CD14-positive monocyte (primary cell): ENCODE measurements around the gene CDH15. TPM values are rescaled to one million over a fixed set of nuclear protein-coding genes. Genes with fewer than 3 reads are reported as not detected.

Experiments used
- DNase-seq, 3 donors: peaks; one replicate each; pipeline ENCODE4 v3.0.0-alpha.2; 2011 to 2022
- H2AFZ ChIP-seq: 2 replicates; pipeline ENCODE4 v1.6.0; 2012; ENCODE audit warnings: mild to moderate bottlenecking, low read depth, low read length, inconsistent platforms; ENCODE audit not compliant: insufficient read depth, poor library complexity, severe bottlenecking
- H3K27ac ChIP-seq, 2 donors: 1 replicate in 1 of 2; 2 replicates in 1 of 2; pipeline ENCODE4 v1.5.1; 2012 to 2013; ENCODE audit warnings: low read length in 2 of 2, control low read depth in 1 of 2, inconsistent platforms in 1 of 2, low read depth in 1 of 2, mild to moderate bottlenecking in 1 of 2
- H3K27me3 ChIP-seq, 2 donors: one replicate each; pipeline versions ENCODE4 v1.6.0 to v1.6.1; 2011 to 2013; ENCODE audit warnings: low read length in 2 of 2; ENCODE audit not compliant: control insufficient read depth in 2 of 2, insufficient read depth in 2 of 2
- H3K36me3 ChIP-seq, 2 donors: replicated peaks in 1 of 2; 1 replicate in 1 of 2; 2 replicates in 1 of 2; pipeline versions ENCODE4 v1.5.1 to v1.6.1; 2012 to 2013; ENCODE audit warnings: low read length in 2 of 2, control low read depth in 1 of 2, inconsistent platforms in 1 of 2, mild to moderate bottlenecking in 1 of 2; ENCODE audit not compliant: insufficient read depth in 2 of 2, control insufficient read depth in 1 of 2
- H3K4me1 ChIP-seq, 2 donors: 1 replicate in 1 of 2; 2 replicates in 1 of 2; pipeline versions ENCODE4 v1.5.1 to v1.6.1; 2012 to 2013; ENCODE audit warnings: low read length in 2 of 2, control low read depth in 1 of 2, inconsistent platforms in 1 of 2, mild to moderate bottlenecking in 1 of 2, moderate library complexity in 1 of 2; ENCODE audit not compliant: insufficient read depth in 2 of 2, control insufficient read depth in 1 of 2
- H3K4me2 ChIP-seq: replicated peaks from 2 replicates; pipeline ENCODE3; 2012; ENCODE audit warnings: low read length, moderate library complexity, mild to moderate bottlenecking; ENCODE audit not compliant: poor library complexity, severe bottlenecking; ENCODE audit errors: extremely low read depth
- H3K4me3 ChIP-seq, 3 experiments: fragments of 200-600 bp in 1 of 3; sonication (generic) in 1 of 3; replicated peaks in 1 of 3; 1 replicate in 2 of 3; 2 replicates in 1 of 3; pipeline ENCODE4 v1.5.1; 2011 to 2013; ENCODE audit warnings: low read length in 3 of 3, mild to moderate bottlenecking in 3 of 3, control low read depth in 2 of 3, low read depth in 2 of 3, inconsistent platforms in 1 of 3, moderate library complexity in 1 of 3
- H3K79me2 ChIP-seq: 2 replicates; pipeline ENCODE4 v1.6.0; 2012; ENCODE audit warnings: mild to moderate bottlenecking, control low read depth, inconsistent platforms, low read length, moderate library complexity; ENCODE audit not compliant: insufficient read depth
- H3K9ac ChIP-seq: 2 replicates; pipeline ENCODE4 v1.6.0; 2017; ENCODE audit warnings: low read length, mild to moderate bottlenecking; ENCODE audit not compliant: insufficient read depth, poor library complexity, severe bottlenecking
- H3K9me3 ChIP-seq, 2 donors: replicated peaks in 1 of 2; 1 replicate in 1 of 2; 2 replicates in 1 of 2; pipeline versions ENCODE4 v1.5.1 to v1.6.1; 2012 to 2013; ENCODE audit warnings: low read length in 2 of 2, control low read depth in 1 of 2; ENCODE audit not compliant: control insufficient read depth in 1 of 2, insufficient read depth in 1 of 2
- H4K20me1 ChIP-seq: 2 replicates; pipeline ENCODE4 v1.6.0; 2012; ENCODE audit warnings: mild to moderate bottlenecking, low read length, control low read depth, moderate library complexity; ENCODE audit not compliant: insufficient read depth
- H3K27ac Mint-ChIP-seq, 7 donors: one replicate each; pipeline ENCODE4 v1.8.0; 2020; ENCODE audit warnings: mild to moderate bottlenecking in 7 of 7, mixed read lengths in 7 of 7, moderate library complexity in 6 of 7, inconsistent platforms in 2 of 7
- H3K27me3 Mint-ChIP-seq, 3 donors: one replicate each; pipeline ENCODE4 v1.8.0; 2021 to 2022; ENCODE audit warnings: low read depth in 3 of 3, mild to moderate bottlenecking in 3 of 3, mixed read lengths in 3 of 3, moderate library complexity in 3 of 3, inconsistent platforms in 1 of 3
- H3K36me3 Mint-ChIP-seq, 2 donors: one replicate each; pipeline ENCODE4 v1.8.0; 2020; ENCODE audit warnings: mixed read lengths in 2 of 2, inconsistent platforms in 1 of 2, mild to moderate bottlenecking in 1 of 2
- H3K4me1 Mint-ChIP-seq: one replicate; pipeline ENCODE4 v1.8.0; 2020; ENCODE audit warnings: mild to moderate bottlenecking, mixed read lengths
- H3K4me3 Mint-ChIP-seq, 2 donors: one replicate each; pipeline ENCODE4 v1.8.0; 2020; ENCODE audit warnings: mild to moderate bottlenecking in 2 of 2, mixed read lengths in 2 of 2, moderate library complexity in 1 of 2
- H3K9me3 Mint-ChIP-seq, 7 donors: one replicate each; pipeline ENCODE4 v1.8.0; 2020 to 2022; ENCODE audit warnings: mixed read lengths in 7 of 7, mild to moderate bottlenecking in 6 of 7, moderate library complexity in 6 of 7, inconsistent platforms in 2 of 7
- CTCF ChIP-seq: fragments of 200-600 bp; IDR thresholded peaks from one replicate; pipeline ENCODE4 v1.8.0; 2022; ENCODE audit warnings: antibody characterized with exemption, mild to moderate bottlenecking
- WGBS: methylation state at CpG from one replicate; pipeline ENCODE4 v1.1.5; 2013; ENCODE audit warnings: missing lambda C conversion rate; ENCODE audit not compliant: insufficient coverage; 5-methylcytosine and 5-hydroxymethylcytosine counted together
- intact Hi-C, 2 donors: fragments of 100-400 bp; cut with micrococcal nuclease; formaldehyde crosslinking; loops; one replicate each; pipeline versions ENCODE4 v1.15.0 to v1.15.1; 2023
- polyA plus RNA-seq, 3 donors: library from polyadenylated mRNA; depleted of rRNA in 1 of 3; unstranded in 2 of 3; stranded (reverse) in 1 of 3; fragments of 300-500 nt in 2 of 3; fragments of >200 nt in 1 of 3; fragmentation: Illumina TruSeq in 2 of 3; gene quantifications; 1 replicate in 2 of 3; 2 replicates in 1 of 3; pipeline ENCODE4 v1.2.3, GENCODE V29; 2012 to 2021

The CDH15 gene
- polyA plus RNA-seq, 3 donors: not detected

- Mint-ChIP-seq H3K4me3 (no peak overlapping the region), H3K4me1 (no peaks in the 10 kb centered on the region), H3K9me3 (peaks cover 0 to 4% (median 2%) of the 10 kb centered on the region in 7 donors), H3K36me3 (peaks cover 44 to 85% of the 10 kb centered on the region in 2 donors), H3K27ac (no peak overlapping the region), H3K27me3 (peaks cover 0 to 2% (median 0%) of the 10 kb centered on the region in 3 donors)
- Histone ChIP-seq H3K4me1 (no peaks in the 10 kb centered on the region), H2AFZ (no peak overlapping the region), H4K20me1 (peaks cover 14% of the 10 kb centered on the region), H3K27me3 (no peaks in the 10 kb centered on the region), H3K79me2 (no peaks in the 10 kb centered on the region), H3K4me3 (no peak overlapping the region), H3K4me2 (no peak overlapping the region), H3K27ac (no peak overlapping the region), H3K9ac (no peak overlapping the region), H3K9me3 (peaks cover 0 to 3% of the 10 kb centered on the region in 2 donors), H3K36me3 (peaks cover 53 to 74% of the 10 kb centered on the region in 2 donors)
- TF ChIP-seq CTCF: no peak
- intact Hi-C loops: no loop called here
- WGBS: 91% methylated on average over 11 of the region's 11 CpGs
- DNase-seq: no peak
Measured at GRCh38 chr16:89135166-89135565, 36.4 kb upstream of the CDH15 start.

- Mint-ChIP-seq H3K4me1 (no peaks in the 10 kb centered on the region), H3K36me3 (peaks cover 50 to 85% of the 10 kb centered on the region in 2 donors), H3K27me3 (peaks cover 0 to 2% (median 0%) of the 10 kb centered on the region in 3 donors), H3K9me3 (peaks cover 0 to 2% (median 0%) of the 10 kb centered on the region in 7 donors), H3K27ac (no peak overlapping the region), H3K4me3 (no peak overlapping the region)
- Histone ChIP-seq H2AFZ (no peak overlapping the region), H3K9ac (no peak overlapping the region), H3K4me1 (no peaks in the 10 kb centered on the region), H3K79me2 (no peaks in the 10 kb centered on the region), H3K4me2 (no peak overlapping the region), H3K36me3 (peaks cover 59 to 75% of the 10 kb centered on the region in 2 donors), H3K27ac (no peak overlapping the region), H3K27me3 (no peaks in the 10 kb centered on the region), H3K4me3 (no peak overlapping the region), H4K20me1 (peaks cover 11% of the 10 kb centered on the region), H3K9me3 (no peaks in the 10 kb centered on the region)
- 97% methylated on average over 22 of the region's 35 CpGs for WGBS
- TF ChIP-seq CTCF: no peak
- intact Hi-C loops: no loop called here
- no peak for DNase-seq
Measured at GRCh38 chr16:89135971-89136765, 35.4 kb upstream of the CDH15 start.
